Muscle layer of duodenum (tissue), 2 donors: Measurements from ENCODE around the gene PAM.

Experiments used
- H3K27ac ChIP-seq: one replicate; pipeline ENCODE4 v1.7.0; 2013; ENCODE audit warnings: mild to moderate bottlenecking, low read length
- H3K27me3 ChIP-seq: one replicate; pipeline ENCODE4 v1.7.0; 2013; ENCODE audit warnings: low read depth, mild to moderate bottlenecking, control low read depth, low read length
- H3K36me3 ChIP-seq, 2 donors: one replicate each; pipeline ENCODE4 v1.7.0; 2013; ENCODE audit warnings: low read length in 2 of 2, control low read depth in 1 of 2, mild to moderate bottlenecking in 1 of 2; ENCODE audit not compliant: insufficient read depth in 2 of 2, control insufficient read depth in 1 of 2
- H3K4me1 ChIP-seq, 2 donors: one replicate each; pipeline ENCODE4 v1.7.0; 2013; ENCODE audit warnings: low read length in 2 of 2, mild to moderate bottlenecking in 2 of 2, control low read depth in 1 of 2, moderate library complexity in 1 of 2; ENCODE audit not compliant: insufficient read depth in 2 of 2, control insufficient read depth in 1 of 2
- H3K4me3 ChIP-seq, 2 donors: one replicate each; pipeline ENCODE4 v1.7.0; 2013; ENCODE audit warnings: low read length in 2 of 2, low read depth in 1 of 2, mild to moderate bottlenecking in 1 of 2
- H3K9me3 ChIP-seq, 2 donors: one replicate each; pipeline ENCODE4 v1.7.0; 2013; ENCODE audit warnings: low read length in 2 of 2, control low read depth in 1 of 2, mild to moderate bottlenecking in 1 of 2; ENCODE audit not compliant: control insufficient read depth in 1 of 2
- donor health status: healthy.

Gene PAM

DNA sequence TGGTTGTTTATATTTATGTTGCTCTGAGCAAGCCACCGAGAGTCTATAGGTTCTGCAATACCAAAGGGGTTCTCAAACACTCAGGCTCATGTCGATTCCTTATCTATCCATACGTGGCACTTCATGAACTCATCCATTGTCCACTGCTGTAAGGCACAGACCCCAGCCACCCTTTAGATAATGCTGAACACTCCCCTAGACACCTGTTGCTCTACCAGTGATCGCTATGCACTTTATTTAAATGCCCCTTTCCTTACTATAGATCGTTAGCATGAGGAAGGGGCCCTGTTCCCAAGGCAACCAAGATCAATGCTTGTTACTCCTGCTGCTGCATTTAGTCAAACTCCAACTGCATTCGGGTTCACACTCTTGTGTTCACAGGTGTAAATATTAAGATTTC lies 171.9 kb downstream of the PAM start:
- no peak overlapping the region for H3K27ac ChIP-seq
- H3K36me3 ChIP-seq = peaks cover 0 to 10% of the 10 kb centered on the region in 2 donors
- no peaks in the 10 kb centered on the region for H3K9me3 ChIP-seq
- no peaks in the 10 kb centered on the region for H3K27me3 ChIP-seq
- H3K4me1 ChIP-seq = peaks cover 0 to 6% of the 10 kb centered on the region in 2 donors
- H3K4me3 ChIP-seq = no peak overlapping the region

DNA sequence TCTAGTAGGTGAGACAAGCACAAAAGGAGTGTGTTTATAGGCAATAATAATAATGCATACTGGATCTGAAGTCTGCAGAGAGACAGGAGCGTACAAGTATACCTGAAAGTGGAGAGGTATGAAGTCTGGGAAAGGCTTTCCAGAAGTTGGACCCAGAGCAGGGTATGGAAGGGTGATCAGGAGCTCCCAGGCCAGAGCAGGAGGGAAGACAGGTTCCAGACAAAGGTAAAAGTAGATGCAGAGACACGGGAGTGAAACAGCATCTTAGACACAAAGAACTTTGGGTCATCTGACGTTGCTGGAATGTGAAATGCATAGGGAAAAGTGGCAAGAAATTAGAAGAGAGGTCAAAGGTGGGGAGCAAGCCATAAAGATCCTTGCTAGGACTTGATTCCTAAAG lies 175.1 kb downstream of the PAM start:
- no peaks in the 10 kb centered on the region for H3K27me3 ChIP-seq
- peaks cover 0 to 10% of the 10 kb centered on the region in 2 donors for H3K36me3 ChIP-seq
- no peaks in the 10 kb centered on the region for H3K9me3 ChIP-seq
- no peak overlapping the region for H3K4me3 ChIP-seq
- H3K4me1 ChIP-seq = no peaks in the 10 kb centered on the region
- H3K27ac ChIP-seq = no peak overlapping the region

DNA sequence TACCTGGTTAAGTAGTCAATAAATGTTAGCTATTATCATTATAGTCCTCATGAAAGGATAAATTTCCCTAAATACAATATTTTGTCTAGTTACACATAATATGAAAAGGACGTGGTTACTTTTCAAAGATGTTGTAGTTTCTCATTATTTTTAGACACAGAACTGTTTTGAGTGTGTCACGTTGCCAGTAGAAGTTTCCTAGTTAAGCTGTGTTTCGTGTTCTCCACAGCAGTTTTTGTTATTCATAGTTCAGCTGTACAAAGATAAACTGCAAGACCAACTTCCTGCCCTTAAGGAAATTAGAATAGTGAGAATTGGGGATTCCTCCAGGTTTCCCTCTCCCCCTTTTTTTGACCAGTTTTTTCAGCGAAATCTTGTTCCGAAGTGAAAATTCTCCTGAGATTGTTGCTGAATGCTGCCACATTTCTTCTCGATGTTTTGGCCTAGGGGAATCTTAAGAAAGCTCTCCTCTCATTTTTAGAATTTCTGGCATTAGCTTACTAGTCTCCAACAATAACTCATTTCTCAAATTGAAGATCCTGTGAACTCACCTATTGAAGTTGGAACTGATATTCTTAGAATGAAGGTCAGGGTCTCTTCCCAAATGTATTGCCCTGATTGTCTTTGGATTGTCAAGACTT lies 176.1 kb downstream of the PAM start:
- Histone ChIP-seq H3K4me3 (no peak overlapping the region), H3K27ac (no peak overlapping the region), H3K4me1 (no peaks in the 10 kb centered on the region), H3K27me3 (no peaks in the 10 kb centered on the region), H3K36me3 (peaks cover 0 to 10% of the 10 kb centered on the region in 2 donors), H3K9me3 (no peaks in the 10 kb centered on the region)

DNA sequence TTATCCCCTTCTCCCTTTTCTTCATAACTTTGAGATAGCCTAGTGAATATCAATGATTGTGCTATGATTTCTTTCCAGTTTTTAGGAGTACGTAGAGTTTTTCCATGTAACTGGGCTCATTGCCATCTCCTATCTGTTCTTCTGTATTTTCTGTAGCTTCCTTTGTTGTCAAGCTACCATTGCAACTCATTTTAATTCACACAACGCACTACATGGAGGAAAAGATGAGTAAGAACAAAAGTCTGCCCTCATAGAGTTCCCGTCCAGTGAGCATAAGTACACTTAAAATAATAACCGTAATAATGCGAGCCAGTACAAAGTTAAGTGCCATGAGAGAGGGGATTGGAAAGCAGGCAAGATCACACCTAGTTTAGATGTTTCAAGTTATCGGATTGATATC lies 177.7 kb downstream of the PAM start:
- Histone ChIP-seq H3K27me3 (no peaks in the 10 kb centered on the region), H3K4me1 (no peaks in the 10 kb centered on the region), H3K9me3 (no peaks in the 10 kb centered on the region), H3K4me3 (no peak overlapping the region), H3K36me3 (no peaks in the 10 kb centered on the region), H3K27ac (no peak overlapping the region)

DNA sequence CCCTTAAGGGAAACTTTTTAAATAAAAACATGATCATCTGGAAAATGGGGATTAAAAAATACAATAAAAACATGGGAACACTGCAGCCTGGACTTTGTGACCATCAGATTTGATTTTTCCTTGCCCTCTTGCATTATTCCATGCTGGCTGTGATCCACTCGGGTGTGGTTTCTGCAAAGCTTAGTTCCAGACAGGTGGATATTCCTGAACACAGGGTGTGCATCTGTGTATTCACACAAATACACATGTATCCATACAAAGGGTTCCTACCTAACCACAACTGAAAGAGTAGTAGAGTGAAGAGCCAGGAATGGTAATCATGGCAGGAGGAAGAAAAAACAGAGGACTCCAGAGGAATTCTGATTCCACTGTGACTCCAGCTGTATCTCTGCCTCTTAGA lies 178.2 kb downstream of the PAM start:
- no peaks in the 10 kb centered on the region for H3K27me3 ChIP-seq
- H3K4me3 ChIP-seq = no peak overlapping the region
- no peaks in the 10 kb centered on the region for H3K36me3 ChIP-seq
- no peaks in the 10 kb centered on the region for H3K9me3 ChIP-seq
- no peaks in the 10 kb centered on the region for H3K4me1 ChIP-seq
- H3K27ac ChIP-seq = no peak overlapping the region

DNA sequence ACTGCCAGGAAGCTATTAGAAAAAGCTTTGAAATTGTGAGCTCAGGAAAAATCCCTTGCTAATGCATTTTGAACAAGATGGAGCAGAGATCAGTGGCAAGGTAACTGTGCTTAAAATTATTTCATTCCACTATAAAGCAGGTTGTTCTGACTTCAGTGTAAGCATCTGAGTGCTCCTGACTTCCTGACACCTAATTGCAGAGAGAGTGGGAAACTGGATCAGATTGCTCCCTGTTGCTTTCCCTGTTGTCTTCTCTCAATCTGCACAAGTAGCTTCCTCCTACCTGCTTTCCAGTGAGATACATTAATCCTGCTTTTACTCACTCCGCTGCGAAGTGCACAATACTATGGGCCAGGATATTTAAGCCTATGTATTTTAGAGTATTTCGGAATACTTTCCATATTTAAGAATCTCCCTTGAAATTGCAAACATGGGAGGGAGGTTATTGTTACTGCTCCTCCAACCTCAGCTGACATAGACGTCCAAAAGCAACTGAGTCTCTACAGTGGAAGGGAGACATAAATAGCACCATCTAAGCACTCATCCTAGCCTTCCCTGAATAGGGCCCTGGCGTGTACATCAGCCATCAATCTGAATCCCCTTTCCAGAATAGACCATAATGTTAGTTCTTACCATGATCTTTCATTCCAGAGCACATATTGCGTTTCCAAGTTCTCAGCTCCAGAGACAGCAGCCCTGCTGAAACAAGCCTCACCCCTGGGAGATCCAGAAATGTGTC lies 178.8 kb downstream of the PAM start:
- H3K9me3 ChIP-seq = no peaks in the 10 kb centered on the region
- H3K27ac ChIP-seq = no peak overlapping the region
- no peaks in the 10 kb centered on the region for H3K4me1 ChIP-seq

DNA sequence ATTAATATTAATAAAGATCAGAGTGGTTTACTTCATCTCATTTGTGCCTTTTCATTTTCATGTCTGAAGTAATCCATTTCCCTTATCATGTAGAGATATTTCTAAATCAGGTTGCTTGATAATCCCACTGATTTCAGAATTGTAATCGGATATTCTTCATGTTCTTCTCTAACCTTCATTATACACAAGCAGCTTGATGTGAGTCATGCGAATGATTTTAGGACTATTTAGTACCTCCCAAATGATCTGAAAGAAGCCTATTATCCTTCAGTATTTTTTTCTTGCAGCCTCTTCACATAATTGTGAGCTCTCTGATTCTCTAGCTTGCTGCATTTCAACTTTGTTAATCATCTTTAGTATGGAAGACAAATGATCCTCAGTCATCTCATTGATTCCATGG lies 182.8 kb downstream of the PAM start:
- H3K4me1 ChIP-seq = no peaks in the 10 kb centered on the region
- no peaks in the 10 kb centered on the region for H3K27me3 ChIP-seq
- H3K9me3 ChIP-seq = no peaks in the 10 kb centered on the region

More for the DNA sequence above, 178.8 kb downstream of the PAM start:
- H3K27me3 ChIP-seq = no peaks in the 10 kb centered on the region
- H3K4me3 ChIP-seq = no peak overlapping the region
- H3K36me3 ChIP-seq = no peaks in the 10 kb centered on the region

DNA sequence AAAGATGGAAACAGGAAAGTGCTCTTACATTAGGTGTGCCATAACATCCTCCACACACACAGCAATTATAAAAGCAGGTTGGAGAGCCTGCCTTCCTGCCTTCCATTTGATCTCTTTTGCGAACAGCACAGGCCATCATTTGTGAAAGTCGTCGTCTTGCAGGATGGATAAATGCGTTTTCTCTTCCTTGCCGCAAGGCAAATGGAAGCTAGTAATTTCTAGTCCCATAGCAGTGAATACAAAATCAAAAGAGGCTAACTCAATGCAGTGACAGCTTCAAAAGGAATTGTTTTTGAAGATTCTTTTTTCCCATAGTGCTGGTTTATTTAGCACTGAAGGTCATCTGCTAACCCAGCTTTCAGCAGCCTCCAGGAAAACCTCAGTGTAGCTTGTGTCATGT lies 186.0 kb downstream of the PAM start:
- H3K36me3 ChIP-seq = no peaks in the 10 kb centered on the region
- no peaks in the 10 kb centered on the region for H3K4me1 ChIP-seq
- no peaks in the 10 kb centered on the region for H3K27me3 ChIP-seq
- H3K4me3 ChIP-seq = no peak overlapping the region
- H3K9me3 ChIP-seq = no peaks in the 10 kb centered on the region
- H3K27ac ChIP-seq = no peak overlapping the region

More for the DNA sequence above, 182.8 kb downstream of the PAM start:
- H3K27ac ChIP-seq = no peak overlapping the region
- H3K4me3 ChIP-seq = no peak overlapping the region
- no peaks in the 10 kb centered on the region for H3K36me3 ChIP-seq

DNA sequence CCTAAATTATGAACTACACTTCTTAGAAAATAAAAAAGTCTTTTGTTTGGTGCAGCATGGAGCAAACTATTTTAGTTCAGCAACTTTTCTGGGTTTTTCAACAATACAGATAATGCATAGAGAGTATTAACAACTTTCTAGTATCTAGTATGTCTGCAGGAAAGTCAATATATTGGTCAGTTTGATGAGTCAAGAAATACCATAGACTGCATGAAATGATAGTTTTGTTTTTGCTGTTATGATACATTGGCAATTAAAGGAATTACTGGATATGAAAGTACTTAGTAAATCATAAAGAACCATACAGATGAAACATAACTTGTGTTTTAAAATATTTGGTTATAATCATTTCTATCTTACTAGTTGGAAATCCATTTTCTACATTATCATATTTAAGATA lies 191.3 kb downstream of the PAM start:
- Histone ChIP-seq H3K4me3 (no peak overlapping the region), H3K36me3 (peaks cover 7 to 15% of the 10 kb centered on the region in 2 donors), H3K27ac (no peak overlapping the region), H3K9me3 (no peaks in the 10 kb centered on the region), H3K27me3 (no peaks in the 10 kb centered on the region), H3K4me1 (no peaks in the 10 kb centered on the region)

DNA sequence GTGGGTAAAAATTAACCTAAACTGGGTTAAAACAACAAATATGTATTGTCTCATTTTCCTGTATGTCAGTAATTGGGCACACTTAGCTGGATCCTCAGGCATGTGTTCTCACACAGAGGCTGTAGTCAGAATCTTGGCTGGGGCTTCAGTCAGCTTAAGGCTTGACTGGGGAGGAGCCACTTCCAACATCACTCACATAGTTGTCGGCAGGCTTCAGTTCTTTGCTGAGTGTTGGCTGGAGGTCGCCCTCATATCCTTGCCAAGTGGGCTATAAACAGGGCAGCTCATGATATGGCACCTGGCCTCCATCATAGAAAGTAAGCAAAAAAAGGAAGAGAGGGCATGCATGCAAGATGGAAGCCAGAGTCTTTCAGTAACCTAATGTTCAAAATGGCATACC lies 191.9 kb downstream of the PAM start:
- Histone ChIP-seq H3K4me3 (no peak overlapping the region), H3K27me3 (no peaks in the 10 kb centered on the region), H3K27ac (no peak overlapping the region), H3K36me3 (peaks cover 13 to 18% of the 10 kb centered on the region in 2 donors), H3K4me1 (no peaks in the 10 kb centered on the region), H3K9me3 (no peaks in the 10 kb centered on the region)

DNA sequence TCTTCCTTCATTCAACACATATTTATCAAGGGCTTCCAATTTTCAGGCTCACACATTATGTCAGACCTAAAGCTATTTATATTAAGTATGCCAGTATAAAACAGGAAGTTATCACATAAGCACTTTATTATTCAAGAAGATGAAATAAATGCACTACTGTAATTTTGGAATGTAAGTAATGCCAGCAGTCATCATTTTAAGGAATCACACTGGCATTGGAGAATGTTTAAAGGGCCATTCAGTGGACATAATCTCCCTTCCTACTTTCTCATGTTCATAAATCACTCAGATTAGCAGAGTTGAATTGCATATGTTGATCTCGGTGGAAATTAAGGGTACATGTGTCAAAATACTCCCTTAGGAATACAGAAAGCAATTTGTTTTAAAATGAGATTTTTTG lies 200.4 kb downstream of the PAM start:
- no peak overlapping the region for H3K4me3 ChIP-seq

More for the DNA sequence above, 200.4 kb downstream of the PAM start:
- H3K27me3 ChIP-seq = no peaks in the 10 kb centered on the region
- H3K9me3 ChIP-seq = no peaks in the 10 kb centered on the region
- peaks cover 14 to 16% of the 10 kb centered on the region in 2 donors for H3K36me3 ChIP-seq
- H3K27ac ChIP-seq = no peak overlapping the region
- H3K4me1 ChIP-seq = peaks cover 0 to 7% of the 10 kb centered on the region in 2 donors
